Measurements from ENCODE around the gene UST.
"Not testable (repeated sequence)": the region's sequence is repeated elsewhere in the genome, so short reads cannot be mapped to it uniquely, and the experiment has no call there.

Gene UST

GRCh38 chr6:148959008-148959407 lies 212.2 kb downstream of the UST start:
- peak; percentile 11 for DNase-seq

GRCh38 chr6:148959501-148959900 lies 212.7 kb downstream of the UST start:
- DNase-seq, result no peak

- no peak for DNase-seq
Measured at GRCh38 chr6:148962854-148963515, 216.2 kb downstream of the UST start.

- DNase-seq, result no peak
Measured at GRCh38 chr6:148963738-148964137, 216.9 kb downstream of the UST start.

- no peak for DNase-seq
Measured at GRCh38 chr6:148964467-148964866, 217.6 kb downstream of the UST start.

- no peak for DNase-seq
Measured at GRCh38 chr6:148965287-148965686, 218.5 kb downstream of the UST start.

GRCh38 chr6:148967011-148967520 lies 220.2 kb downstream of the UST start:
- DNase-seq, result no peak

- DNase-seq, result no peak
Measured at GRCh38 chr6:148967541-148967956, 220.7 kb downstream of the UST start.

- no peak for DNase-seq
Measured at GRCh38 chr6:148968771-148969602, 222.2 kb downstream of the UST start.

GRCh38 chr6:148969603-148970061 lies 222.8 kb downstream of the UST start:
- no peak for DNase-seq

GRCh38 chr6:148971031-148971927 lies 224.4 kb downstream of the UST start:
- no peak for DNase-seq

GRCh38 chr6:148972481-148972880 lies 225.7 kb downstream of the UST start:
- DNase-seq, result no peak

- DNase-seq, result peak; percentile 10
Measured at GRCh38 chr6:148973538-148974208, 226.8 kb downstream of the UST start.

- peak; percentile 51 for DNase-seq
Measured at GRCh38 chr6:148974351-148974750, 227.5 kb downstream of the UST start.

GRCh38 chr6:148978298-148978697 lies 231.5 kb downstream of the UST start:
- DNase-seq, result not testable (repeated sequence)

GRCh38 chr6:148979014-148979901 lies 232.4 kb downstream of the UST start:
- no peak for DNase-seq

GRCh38 chr6:148980234-148980633 lies 233.4 kb downstream of the UST start:
- no peak for DNase-seq

GRCh38 chr6:148981515-148981914 lies 234.7 kb downstream of the UST start:
- DNase-seq, result no peak

GRCh38 chr6:148983101-148983761 lies 236.4 kb downstream of the UST start:
- no peak for DNase-seq

GRCh38 chr6:148983966-148984365 lies 237.1 kb downstream of the UST start:
- DNase-seq, result no peak

All from MV-4-11 (cell line).